Measurements from ENCODE around the gene KCNIP4. TPM values are rescaled to one million over a fixed set of nuclear protein-coding genes. Genes with fewer than 3 reads are reported as not detected.

The KCNIP4 gene
- polyA plus RNA-seq, 1 donor (not counting 4 experiments of a cell fraction or from before 2014, with no cell fraction given) = 0.07 TPM

DNA sequence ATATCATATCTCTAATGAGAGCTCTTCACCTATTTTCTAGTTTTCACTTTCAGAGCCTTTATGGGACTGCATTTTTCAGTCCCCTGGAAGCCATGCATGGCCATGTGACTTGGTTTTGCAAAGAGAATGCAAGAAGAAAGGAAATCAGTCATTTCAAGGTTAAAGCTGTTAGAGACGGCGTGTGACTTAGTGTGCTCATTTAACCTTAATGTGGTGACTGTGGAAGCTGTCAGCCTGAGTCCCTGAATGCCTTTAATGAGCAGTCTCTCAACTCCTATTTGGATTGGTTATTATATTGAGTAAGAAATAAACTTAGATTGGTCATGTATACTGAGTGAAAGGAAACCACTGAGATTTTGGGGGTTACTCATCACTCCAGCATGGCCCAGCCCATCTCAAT, 212.7 kb downstream of the KCNIP4 start:
- H3K9me3 ChIP-seq (ENCODE audit: control insufficient read depth, low read depth, low read length) = no peaks in the 10 kb centered on the region
- H3K4me1 ChIP-seq (ENCODE audit: control insufficient read depth, extremely low read depth, insufficient read depth, low read length) = no peaks in the 10 kb centered on the region
- H3K27ac ChIP-seq (ENCODE audit: control insufficient read depth, insufficient read depth, low read length) = no peak overlapping the region
- no peaks in the 10 kb centered on the region for H4K20me1 ChIP-seq (ENCODE audit: control insufficient read depth, extremely low read depth, insufficient read depth, low read length)
- H3K4me2 ChIP-seq (ENCODE audit: control insufficient read depth, extremely low read depth, insufficient read depth, low read depth, low read length) = no peak overlapping the region
- no peak overlapping the region for H2AFZ ChIP-seq (ENCODE audit: control insufficient read depth, low read length)
- no peaks in the 10 kb centered on the region for H3K27me3 ChIP-seq (ENCODE audit: control insufficient read depth, extremely low read depth, insufficient read depth, low read length)
- FAIRE-seq (no peak), DNase-seq (ENCODE audit: low read depth, low spot score) (no peak)
- no peaks in the 10 kb centered on the region for H3K79me2 ChIP-seq (ENCODE audit: control insufficient read depth, insufficient read depth, low read length)
- dilution Hi-C loops (cut with MboI; ENCODE audit: extremely low pct_ligation_motif_present, low sequenced_read_pairs) = no loop called here
- no peaks in the 10 kb centered on the region for H3K9me1 ChIP-seq (ENCODE audit: control insufficient read depth, extremely low read depth, insufficient read depth, low read length)
- no peak overlapping the region for H3K9ac ChIP-seq (ENCODE audit: control insufficient read depth, extremely low read depth, insufficient read depth, low read length)
- no peak for TF ChIP-seq EZH2 (IDR thresholded peaks at IDR 0.05; ENCODE audit: low read length)
- TF ChIP-seq, protein P1, sequence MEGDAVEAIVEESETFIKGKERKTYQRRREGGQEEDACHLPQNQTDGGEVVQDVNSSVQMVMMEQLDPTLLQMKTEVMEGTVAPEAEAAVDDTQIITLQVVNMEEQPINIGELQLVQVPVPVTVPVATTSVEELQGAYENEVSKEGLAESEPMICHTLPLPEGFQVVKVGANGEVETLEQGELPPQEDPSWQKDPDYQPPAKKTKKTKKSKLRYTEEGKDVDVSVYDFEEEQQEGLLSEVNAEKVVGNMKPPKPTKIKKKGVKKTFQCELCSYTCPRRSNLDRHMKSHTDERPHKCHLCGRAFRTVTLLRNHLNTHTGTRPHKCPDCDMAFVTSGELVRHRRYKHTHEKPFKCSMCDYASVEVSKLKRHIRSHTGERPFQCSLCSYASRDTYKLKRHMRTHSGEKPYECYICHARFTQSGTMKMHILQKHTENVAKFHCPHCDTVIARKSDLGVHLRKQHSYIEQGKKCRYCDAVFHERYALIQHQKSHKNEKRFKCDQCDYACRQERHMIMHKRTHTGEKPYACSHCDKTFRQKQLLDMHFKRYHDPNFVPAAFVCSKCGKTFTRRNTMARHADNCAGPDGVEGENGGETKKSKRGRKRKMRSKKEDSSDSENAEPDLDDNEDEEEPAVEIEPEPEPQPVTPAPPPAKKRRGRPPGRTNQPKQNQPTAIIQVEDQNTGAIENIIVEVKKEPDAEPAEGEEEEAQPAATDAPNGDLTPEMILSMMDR (optimal IDR thresholded peaks at IDR 0.05 in 1 of 3, IDR thresholded peaks at IDR 0.05 in 1 of 3, conservative IDR thresholded peaks at IDR 0.05 in 1 of 3; ENCODE audit: extremely low read depth in 1 of 3, insufficient read depth in 2 of 3, low read length in 3 of 3) = no peak
- H3K4me3 ChIP-seq (ENCODE audit: control insufficient read depth in 2 of 3, extremely low read depth in 1 of 3, insufficient read depth in 2 of 3, low read depth in 1 of 3, low read length in 3 of 3) = no peak overlapping the region
- no peaks in the 10 kb centered on the region for H3K36me3 ChIP-seq (ENCODE audit: control insufficient read depth in 2 of 2, extremely low read depth in 1 of 2, insufficient read depth in 2 of 2, low read length in 2 of 2)

DNA sequence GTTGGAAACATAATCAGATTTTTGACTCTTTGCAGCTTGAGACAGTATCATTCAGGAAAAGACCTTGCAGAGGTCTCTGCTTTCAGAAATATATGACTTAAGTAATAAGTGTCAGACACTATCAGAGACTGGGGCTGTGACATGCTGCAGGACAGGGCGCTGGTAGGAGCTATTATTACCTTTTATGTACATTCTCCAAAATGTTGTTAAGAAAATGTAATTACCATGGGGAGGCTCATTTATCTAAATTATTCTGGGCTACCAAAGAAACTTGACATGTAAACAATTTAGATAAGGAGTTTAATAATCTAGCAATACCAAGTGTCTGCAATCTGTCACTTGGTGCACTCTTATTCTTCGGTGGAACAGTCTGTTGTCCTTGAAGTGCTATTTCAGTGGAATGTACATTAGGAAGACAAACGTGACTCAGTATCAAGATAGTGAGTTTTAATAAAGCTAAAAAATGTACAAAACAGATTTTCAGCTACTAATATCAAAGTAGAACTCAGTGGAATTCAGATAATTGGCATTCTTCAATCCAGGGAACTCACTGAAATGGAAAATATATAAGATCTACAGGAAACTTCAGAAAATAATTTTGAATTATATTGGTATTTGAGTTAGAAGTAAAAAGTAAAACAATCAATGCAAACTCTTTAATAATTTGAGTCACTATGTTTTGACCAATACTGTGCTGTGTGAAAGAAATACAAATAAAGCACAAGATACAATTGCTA, 214.5 kb downstream of the KCNIP4 start:
- Histone ChIP-seq H4K20me1 (ENCODE audit: control insufficient read depth, extremely low read depth, insufficient read depth, low read length) (no peaks in the 10 kb centered on the region), H3K36me3 (ENCODE audit: control insufficient read depth in 2 of 2, extremely low read depth in 1 of 2, insufficient read depth in 2 of 2, low read length in 2 of 2) (no peaks in the 10 kb centered on the region), H3K9me1 (ENCODE audit: control insufficient read depth, extremely low read depth, insufficient read depth, low read length) (no peaks in the 10 kb centered on the region), H3K4me1 (ENCODE audit: control insufficient read depth, extremely low read depth, insufficient read depth, low read length) (no peaks in the 10 kb centered on the region), H3K27me3 (ENCODE audit: control insufficient read depth, extremely low read depth, insufficient read depth, low read length) (no peaks in the 10 kb centered on the region), H3K4me3 (ENCODE audit: control insufficient read depth in 2 of 3, extremely low read depth in 1 of 3, insufficient read depth in 2 of 3, low read depth in 1 of 3, low read length in 3 of 3) (no peak overlapping the region), H3K9ac (ENCODE audit: control insufficient read depth, extremely low read depth, insufficient read depth, low read length) (no peak overlapping the region), H3K27ac (ENCODE audit: control insufficient read depth, insufficient read depth, low read length) (no peak overlapping the region), H3K79me2 (ENCODE audit: control insufficient read depth, insufficient read depth, low read length) (no peaks in the 10 kb centered on the region), H3K4me2 (ENCODE audit: control insufficient read depth, extremely low read depth, insufficient read depth, low read depth, low read length) (no peak overlapping the region), H2AFZ (ENCODE audit: control insufficient read depth, low read length) (no peak overlapping the region), H3K9me3 (ENCODE audit: control insufficient read depth, low read depth, low read length) (no peaks in the 10 kb centered on the region)
- DNase-seq (ENCODE audit: low read depth, low spot score) = no peak
- dilution Hi-C loops (cut with MboI; ENCODE audit: extremely low pct_ligation_motif_present, low sequenced_read_pairs) = no loop called here
- TF ChIP-seq, protein P1 (optimal IDR thresholded peaks at IDR 0.05 in 1 of 3, IDR thresholded peaks at IDR 0.05 in 1 of 3, conservative IDR thresholded peaks at IDR 0.05 in 1 of 3; ENCODE audit: extremely low read depth in 1 of 3, insufficient read depth in 2 of 3, low read length in 3 of 3) = no peak
- TF ChIP-seq EZH2 (IDR thresholded peaks at IDR 0.05; ENCODE audit: low read length) = no peak
- no peak for FAIRE-seq

Data from keratinocyte (primary cell).